KMS-11 (cell line): ENCODE measurements around the gene CDC42BPB.

Experiments used
- H2AFZ ChIP-seq: fragments of 200-600 bp; sonication (generic); 2 replicates; pipeline ENCODE4 v1.6.1; 2016; ENCODE audit warnings: antibody characterized with exemption, mixed run types, low read depth
- H3K27ac ChIP-seq: fragments of 200-600 bp; sonication (generic); 2 replicates; pipeline ENCODE4 v1.6.1; 2016; ENCODE audit warnings: mild to moderate bottlenecking, mixed run types
- H3K27me3 ChIP-seq: fragments of 200-600 bp; sonication (generic); 2 replicates; pipeline ENCODE4 v1.6.1; 2017; ENCODE audit warnings: mild to moderate bottlenecking, low read depth, mixed run types, moderate library complexity; ENCODE audit not compliant: insufficient read depth
- H3K36me3 ChIP-seq: fragments of 200-600 bp; sonication (generic); 2 replicates; pipeline ENCODE4 v1.6.1; 2017; ENCODE audit warnings: mild to moderate bottlenecking, mixed run types; ENCODE audit not compliant: insufficient read depth
- H3K4me1 ChIP-seq: fragments of 200-600 bp; sonication (generic); 2 replicates; pipeline ENCODE4 v1.6.1; 2016; ENCODE audit warnings: mild to moderate bottlenecking, low read depth, mixed run types; ENCODE audit not compliant: poor library complexity, severe bottlenecking
- H3K4me2 ChIP-seq: fragments of 200-600 bp; sonication (generic); 2 replicates; pipeline ENCODE4 v1.7.0; 2016; ENCODE audit warnings: mild to moderate bottlenecking, mixed run types
- H3K4me3 ChIP-seq: fragments of 200-600 bp; sonication (generic); IDR thresholded peaks from 2 replicates; pipeline ENCODE4 v1.6.1; 2017; ENCODE audit warnings: low read depth, low read length, mixed read lengths; ENCODE audit not compliant: insufficient read depth
- H3K79me2 ChIP-seq: fragments of 200-600 bp; sonication (generic); 2 replicates; pipeline ENCODE4 v1.6.1; 2016; ENCODE audit warnings: low read depth, mixed run types; ENCODE audit not compliant: insufficient read depth
- H3K9ac ChIP-seq: fragments of 200-600 bp; sonication (generic); 2 replicates; pipeline ENCODE4 v1.6.1; 2016; ENCODE audit warnings: mild to moderate bottlenecking, mixed run types
- H4K20me1 ChIP-seq: fragments of 200-600 bp; sonication (generic); 2 replicates; pipeline ENCODE4 v1.6.1; 2016; ENCODE audit warnings: mild to moderate bottlenecking, mixed run types; ENCODE audit not compliant: insufficient read depth
- TF ChIP-seq, protein P1 (sequence below): fragments of 200-600 bp; sonication (generic); conservative IDR thresholded peaks from 2 replicates; pipeline ENCODE4 v1.6.1; 2017; ENCODE audit warnings: low read depth, mild to moderate bottlenecking, antibody characterized with exemption, low read length, moderate library complexity, mixed read lengths

Gene CDC42BPB

DNA sequence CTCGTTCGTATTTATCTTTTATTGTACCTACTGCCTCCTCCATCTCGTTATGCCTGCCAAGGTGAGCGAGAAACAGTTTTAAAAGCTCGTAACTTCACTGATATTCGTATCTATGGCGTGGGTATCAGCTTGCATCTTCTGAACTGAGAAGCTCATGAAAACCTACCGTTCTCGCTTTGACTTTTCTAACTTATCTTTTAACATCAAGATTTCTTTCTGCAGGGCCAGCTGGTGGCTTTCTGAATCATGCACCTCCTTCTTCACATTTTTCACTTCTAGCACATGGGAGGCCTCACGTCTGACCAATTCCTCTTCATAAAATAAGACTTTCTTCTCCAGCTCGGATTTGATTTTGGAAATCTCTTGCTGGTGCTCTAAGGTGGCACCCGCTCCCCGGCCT lies 89.0 kb downstream of the CDC42BPB start:
- TF ChIP-seq, protein P1, sequence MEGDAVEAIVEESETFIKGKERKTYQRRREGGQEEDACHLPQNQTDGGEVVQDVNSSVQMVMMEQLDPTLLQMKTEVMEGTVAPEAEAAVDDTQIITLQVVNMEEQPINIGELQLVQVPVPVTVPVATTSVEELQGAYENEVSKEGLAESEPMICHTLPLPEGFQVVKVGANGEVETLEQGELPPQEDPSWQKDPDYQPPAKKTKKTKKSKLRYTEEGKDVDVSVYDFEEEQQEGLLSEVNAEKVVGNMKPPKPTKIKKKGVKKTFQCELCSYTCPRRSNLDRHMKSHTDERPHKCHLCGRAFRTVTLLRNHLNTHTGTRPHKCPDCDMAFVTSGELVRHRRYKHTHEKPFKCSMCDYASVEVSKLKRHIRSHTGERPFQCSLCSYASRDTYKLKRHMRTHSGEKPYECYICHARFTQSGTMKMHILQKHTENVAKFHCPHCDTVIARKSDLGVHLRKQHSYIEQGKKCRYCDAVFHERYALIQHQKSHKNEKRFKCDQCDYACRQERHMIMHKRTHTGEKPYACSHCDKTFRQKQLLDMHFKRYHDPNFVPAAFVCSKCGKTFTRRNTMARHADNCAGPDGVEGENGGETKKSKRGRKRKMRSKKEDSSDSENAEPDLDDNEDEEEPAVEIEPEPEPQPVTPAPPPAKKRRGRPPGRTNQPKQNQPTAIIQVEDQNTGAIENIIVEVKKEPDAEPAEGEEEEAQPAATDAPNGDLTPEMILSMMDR: no peak
- Histone ChIP-seq H2AFZ (no peak overlapping the region), H4K20me1 (no peaks in the 10 kb centered on the region), H3K27me3 (no peaks in the 10 kb centered on the region), H3K4me2 (no peak overlapping the region), H3K27ac (no peak overlapping the region), H3K79me2 (no peaks in the 10 kb centered on the region), H3K9ac (no peak overlapping the region), H3K4me3 (no peak overlapping the region), H3K36me3 (no peaks in the 10 kb centered on the region), H3K4me1 (no peaks in the 10 kb centered on the region)

DNA sequence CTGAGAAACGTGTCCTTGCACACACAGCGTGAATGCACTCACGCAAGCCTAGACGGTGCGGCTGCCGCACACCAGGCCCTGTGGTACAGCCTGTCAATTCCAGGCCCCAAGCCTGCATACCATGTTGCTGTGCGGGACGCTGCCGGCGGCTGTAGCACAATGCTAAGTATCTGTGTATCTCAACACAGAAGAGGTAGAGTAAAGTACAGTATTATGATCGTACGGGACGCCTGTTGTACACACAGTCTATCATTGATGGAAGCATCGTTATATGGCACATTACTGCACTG lies 89.9 kb downstream of the CDC42BPB start:
- no peak overlapping the region for H3K9ac ChIP-seq
- H3K79me2 ChIP-seq: no peaks in the 10 kb centered on the region
- no peak overlapping the region for H3K27ac ChIP-seq
- H2AFZ ChIP-seq: no peak overlapping the region
- TF ChIP-seq, protein P1: no peak
- H3K27me3 ChIP-seq: no peaks in the 10 kb centered on the region
- H3K4me3 ChIP-seq: no peak overlapping the region
- H3K4me1 ChIP-seq: no peaks in the 10 kb centered on the region
- H4K20me1 ChIP-seq: no peaks in the 10 kb centered on the region
- H3K4me2 ChIP-seq: no peak overlapping the region
- no peaks in the 10 kb centered on the region for H3K36me3 ChIP-seq

DNA sequence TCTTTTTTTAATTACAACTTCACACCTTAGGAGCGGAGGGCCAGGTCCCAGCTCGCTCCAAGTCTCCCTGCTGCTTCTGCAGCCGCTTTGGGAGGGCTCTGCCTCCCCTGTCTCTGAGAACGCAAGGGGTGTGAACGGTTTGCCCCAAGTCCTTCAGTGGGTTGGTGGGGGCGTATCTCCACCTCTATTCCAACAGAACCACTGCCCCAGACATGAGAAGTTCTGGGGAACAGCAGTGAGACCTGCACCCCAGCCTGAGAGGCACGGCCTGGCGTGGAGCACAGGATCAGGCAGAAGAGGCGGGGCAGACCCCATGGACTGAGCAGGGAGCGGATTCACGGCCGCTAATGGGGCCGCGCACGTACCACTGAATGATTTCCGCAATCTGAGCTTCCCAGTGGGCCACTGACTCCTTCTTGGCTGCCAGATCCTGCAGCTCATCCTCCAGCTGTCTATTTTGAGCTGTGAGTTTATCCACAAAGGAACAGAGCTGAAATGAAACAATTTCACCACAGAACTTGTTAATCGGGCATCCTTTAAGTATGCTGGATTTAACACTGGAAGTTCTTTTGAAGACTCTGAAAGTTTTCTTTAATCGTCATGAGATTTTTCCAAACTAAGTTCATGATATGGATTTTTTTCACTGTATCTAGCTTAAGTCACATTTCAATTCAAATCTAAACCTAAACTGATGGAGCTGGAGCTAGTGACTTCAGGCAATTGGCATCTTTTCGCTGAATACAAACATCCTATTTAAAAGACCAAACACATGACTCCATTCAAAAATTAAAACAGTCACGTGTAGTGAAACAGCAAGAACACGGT lies 90.5 kb downstream of the CDC42BPB start:
- TF ChIP-seq, protein P1: no peak

DNA sequence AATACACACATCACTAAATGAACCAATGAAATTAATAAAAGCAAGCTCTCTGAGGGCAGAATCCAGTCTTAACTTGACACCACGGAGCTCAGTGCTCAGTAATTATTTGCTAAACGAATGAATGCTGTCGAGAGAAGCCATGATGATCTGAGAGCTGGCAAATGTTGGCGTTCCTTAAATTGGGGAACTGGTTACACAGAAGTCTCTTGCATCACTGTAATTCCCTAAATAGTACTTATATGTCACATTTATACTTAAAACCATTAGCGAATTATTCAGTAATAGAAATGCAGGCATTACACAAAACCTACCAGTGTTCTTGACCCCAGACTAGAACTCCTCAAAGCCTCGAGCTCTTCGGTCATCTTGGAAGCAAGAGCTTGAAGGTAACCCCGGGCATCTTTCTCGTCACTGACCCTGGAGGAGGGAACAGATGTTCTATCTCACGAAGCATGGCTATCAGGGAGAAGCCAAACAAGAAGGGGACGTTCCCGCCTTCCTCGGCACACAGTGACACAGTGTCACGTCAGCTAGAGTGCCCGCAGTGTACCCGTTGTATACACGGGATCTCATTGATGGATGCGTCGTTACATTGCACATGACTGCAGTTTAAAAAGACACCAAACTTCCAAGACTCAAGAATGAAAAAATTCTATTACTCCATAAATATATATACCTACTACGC lies 91.2 kb downstream of the CDC42BPB start:
- Histone ChIP-seq H3K27ac (no peak overlapping the region), H3K4me2 (no peak overlapping the region), H2AFZ (no peak overlapping the region), H3K4me1 (no peaks in the 10 kb centered on the region), H3K79me2 (no peaks in the 10 kb centered on the region), H4K20me1 (no peaks in the 10 kb centered on the region), H3K4me3 (no peak overlapping the region), H3K9ac (no peak overlapping the region), H3K27me3 (no peaks in the 10 kb centered on the region), H3K36me3 (no peaks in the 10 kb centered on the region)
- TF ChIP-seq, protein P1: no peak

More for the DNA sequence above, 90.5 kb downstream of the CDC42BPB start:
- Histone ChIP-seq H4K20me1 (no peaks in the 10 kb centered on the region), H3K27me3 (no peaks in the 10 kb centered on the region), H3K9ac (no peak overlapping the region), H3K27ac (no peak overlapping the region), H3K4me2 (no peak overlapping the region), H3K36me3 (no peaks in the 10 kb centered on the region), H2AFZ (no peak overlapping the region), H3K4me3 (no peak overlapping the region), H3K4me1 (no peaks in the 10 kb centered on the region), H3K79me2 (no peaks in the 10 kb centered on the region)
